ENCODE data around the gene PTPN1.

DNA sequence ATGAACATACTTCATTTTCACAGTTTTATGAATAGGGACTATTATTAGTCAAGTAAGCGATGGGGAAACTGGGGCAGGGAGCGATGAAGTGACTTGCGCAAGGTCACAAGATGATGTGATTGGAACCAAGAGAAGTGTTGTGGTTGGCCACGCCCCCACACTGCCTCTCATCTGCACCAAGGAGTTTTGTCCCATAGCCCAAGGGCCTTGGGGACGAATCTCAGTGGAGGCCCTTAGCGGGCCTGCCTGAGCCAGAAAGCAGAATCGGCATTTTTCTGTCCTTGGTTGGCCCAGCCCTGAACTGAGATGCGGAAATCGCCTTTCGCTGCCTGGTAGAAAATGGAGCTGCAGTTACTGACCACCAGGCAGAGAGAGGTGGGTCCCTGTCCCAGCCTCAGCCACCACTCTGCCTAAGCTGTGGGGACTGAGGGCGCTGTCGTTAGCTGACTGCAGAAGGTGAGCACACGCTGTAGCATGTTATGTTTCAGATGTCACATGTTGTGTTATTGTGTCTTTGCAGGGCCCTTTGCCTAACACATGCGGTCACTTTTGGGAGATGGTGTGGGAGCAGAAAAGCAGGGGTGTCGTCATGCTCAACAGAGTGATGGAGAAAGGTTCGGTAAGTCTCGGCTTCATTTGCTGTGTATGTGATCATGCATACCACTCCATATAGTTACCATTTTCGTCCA, 57.8 kb downstream of the PTPN1 start:
- TF ChIP-seq CEBPB (IDR thresholded peaks at IDR 0.05; ENCODE audit: borderline replicate concordance in 1 of 2, low read depth in 2 of 2, low read length in 2 of 2) (no peak), RFX5 (IDR thresholded peaks at IDR 0.05; ENCODE audit: low read depth, low read length) (no peak)
- TF ChIP-seq, protein P1, sequence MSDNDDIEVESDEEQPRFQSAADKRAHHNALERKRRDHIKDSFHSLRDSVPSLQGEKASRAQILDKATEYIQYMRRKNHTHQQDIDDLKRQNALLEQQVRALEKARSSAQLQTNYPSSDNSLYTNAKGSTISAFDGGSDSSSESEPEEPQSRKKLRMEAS (IDR thresholded peaks at IDR 0.05; ENCODE audit: low read depth, low read length): no peak

All from GM12878 (cell line).